Ovary (tissue), 3 donors: Measurements from ENCODE around the gene OTUD7B.

Source experiments
- CTCF ChIP-seq, 3 donors: fragments of 450-650 bp in 2 of 3; fragments of 200-600 bp in 1 of 3; IDR thresholded peaks; one replicate each; pipeline versions ENCODE4 v1.5.1 to v1.8.0; 2016 to 2022; ENCODE audit warnings: antibody characterized with exemption in 3 of 3, mild to moderate bottlenecking in 1 of 3
- EP300 ChIP-seq: sonication (generic); formaldehyde crosslinking; IDR thresholded peaks from one replicate; pipeline ENCODE4 v1.6.1; 2017; ENCODE audit warnings: antibody characterized with exemption
- POLR2A ChIP-seq: fragments of 450-650 bp; IDR thresholded peaks from one replicate; pipeline ENCODE4 v1.6.1; 2017; ENCODE audit warnings: antibody characterized with exemption, mild to moderate bottlenecking, moderate library complexity
- donor health status: DM: no; HTN: no; CAD: no.

DNA sequence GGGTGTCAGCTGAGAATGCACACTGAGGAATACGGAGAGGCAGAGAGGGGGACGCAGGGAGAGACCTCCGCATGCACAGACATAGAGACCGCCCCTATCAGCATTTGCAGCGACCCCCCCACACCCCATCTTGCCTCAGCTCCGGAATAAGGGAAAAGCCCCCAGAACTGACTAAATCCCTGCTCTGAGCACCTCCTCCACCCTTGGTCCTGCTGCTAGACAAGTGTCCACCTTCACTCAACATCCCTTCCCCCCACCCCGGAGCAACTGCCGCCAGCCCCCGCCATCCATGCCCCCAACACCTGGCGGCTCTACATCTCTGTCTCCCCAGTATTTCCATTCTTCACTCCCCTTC, 93.7 kb downstream of the OTUD7B start:
- TF ChIP-seq POLR2A (no peak), CTCF (IDR thresholded peaks at IDR 0.05) (no peak), EP300 (no peak)
